Hepatocyte (in vitro differentiated cells): ENCODE measurements around the gene COL13A1. TPM values are rescaled to one million over a fixed set of nuclear protein-coding genes. Genes with fewer than 3 reads are reported as not detected.

Source experiments
- DNase-seq: peaks from one replicate; pipeline ENCODE4 v3.0.0-alpha.2; 2016; ENCODE audit warnings: low spot score
- H2AFZ ChIP-seq: fragments of 200-600 bp; sonication (generic); 2 replicates; pipeline ENCODE4 v1.6.0; 2016; ENCODE audit warnings: antibody characterized with exemption, mild to moderate bottlenecking
- H3K27ac ChIP-seq: fragments of 200-600 bp; sonication (generic); 2 replicates; pipeline ENCODE4 v1.5.1; 2016; ENCODE audit warnings: mild to moderate bottlenecking
- H3K27me3 ChIP-seq: fragments of 200-600 bp; sonication (generic); 2 replicates; pipeline ENCODE4 v1.6.1; 2016
- H3K36me3 ChIP-seq: fragments of 200-600 bp; sonication (generic); replicated peaks from 2 replicates; pipeline ENCODE4 v1.5.1; 2016; ENCODE audit warnings: low read depth; ENCODE audit not compliant: insufficient read depth
- H3K4me1 ChIP-seq: fragments of 200-600 bp; sonication (generic); 2 replicates; pipeline ENCODE4 v1.5.1; 2016; ENCODE audit warnings: mild to moderate bottlenecking, moderate library complexity; ENCODE audit not compliant: insufficient read depth
- H3K4me2 ChIP-seq: fragments of 200-600 bp; sonication (generic); 2 replicates; pipeline ENCODE4 v1.6.0; 2016
- H3K4me3 ChIP-seq: fragments of 200-600 bp; sonication (generic); 2 replicates; pipeline ENCODE4 v1.5.1; 2016; ENCODE audit warnings: mild to moderate bottlenecking
- H3K79me2 ChIP-seq: fragments of 200-600 bp; sonication (generic); 2 replicates; pipeline ENCODE4 v1.6.0; 2017; ENCODE audit warnings: mild to moderate bottlenecking
- H3K9me2 ChIP-seq: fragments of 200-600 bp; sonication (generic); replicated peaks from 2 replicates; pipeline ENCODE4 v1.6.0; 2017; ENCODE audit warnings: mild to moderate bottlenecking; ENCODE audit not compliant: insufficient read depth
- H3K9me3 ChIP-seq: fragments of 200-600 bp; sonication (generic); 2 replicates; pipeline ENCODE4 v1.5.1; 2016; ENCODE audit warnings: low read depth, mild to moderate bottlenecking
- H4K20me1 ChIP-seq: fragments of 200-600 bp; sonication (generic); 2 replicates; pipeline ENCODE4 v1.6.0; 2016; ENCODE audit warnings: mild to moderate bottlenecking; ENCODE audit not compliant: insufficient read depth, poor library complexity, severe bottlenecking
- EZH2 ChIP-seq: fragments of 200-600 bp; sonication (generic); IDR thresholded peaks from 2 replicates; pipeline ENCODE4 v1.6.1; 2016; ENCODE audit warnings: antibody characterized with exemption, mild to moderate bottlenecking, borderline replicate concordance
- EZH2phosphoT487 ChIP-seq: fragments of 200-600 bp; sonication (generic); IDR thresholded peaks from one replicate; pipeline ENCODE4 v1.6.1; 2018; ENCODE audit warnings: antibody characterized with exemption, mild to moderate bottlenecking, low read depth, moderate library complexity; ENCODE audit not compliant: unreplicated experiment, severe bottlenecking
- WGBS: methylation state at CpG from one replicate; pipeline ENCODE4 v1.1.6; 2016; ENCODE audit warnings: low lambda C conversion rate; ENCODE audit errors: missing lambda C conversion rate; 5-methylcytosine and 5-hydroxymethylcytosine counted together
- polyA plus RNA-seq: library from polyadenylated mRNA; unstranded; fragments of >200 nt; fragmentation: Nextera tagmentation; extraction: Ambion mirVana; gene quantifications from 2 replicates; pipeline ENCODE4 v1.2.1, GENCODE V29; 2016
- total RNA-seq: library from RNA; depleted of rRNA; stranded (reverse); fragments of >200 nt; gene quantifications from 2 replicates; pipeline ENCODE4 v1.2.3, GENCODE V29; 2014
- TF ChIP-seq, protein P1 (sequence below): fragments of 200-600 bp; sonication (generic); IDR thresholded peaks from 2 replicates; pipeline ENCODE4 v1.5.1; 2016; ENCODE audit warnings: antibody characterized with exemption, mild to moderate bottlenecking; ENCODE audit not compliant: poor library complexity

Gene COL13A1
- total and polyA plus RNA-seq, 2 experiments from 2014 or later = 4.5 to 8.5 TPM

DNA sequence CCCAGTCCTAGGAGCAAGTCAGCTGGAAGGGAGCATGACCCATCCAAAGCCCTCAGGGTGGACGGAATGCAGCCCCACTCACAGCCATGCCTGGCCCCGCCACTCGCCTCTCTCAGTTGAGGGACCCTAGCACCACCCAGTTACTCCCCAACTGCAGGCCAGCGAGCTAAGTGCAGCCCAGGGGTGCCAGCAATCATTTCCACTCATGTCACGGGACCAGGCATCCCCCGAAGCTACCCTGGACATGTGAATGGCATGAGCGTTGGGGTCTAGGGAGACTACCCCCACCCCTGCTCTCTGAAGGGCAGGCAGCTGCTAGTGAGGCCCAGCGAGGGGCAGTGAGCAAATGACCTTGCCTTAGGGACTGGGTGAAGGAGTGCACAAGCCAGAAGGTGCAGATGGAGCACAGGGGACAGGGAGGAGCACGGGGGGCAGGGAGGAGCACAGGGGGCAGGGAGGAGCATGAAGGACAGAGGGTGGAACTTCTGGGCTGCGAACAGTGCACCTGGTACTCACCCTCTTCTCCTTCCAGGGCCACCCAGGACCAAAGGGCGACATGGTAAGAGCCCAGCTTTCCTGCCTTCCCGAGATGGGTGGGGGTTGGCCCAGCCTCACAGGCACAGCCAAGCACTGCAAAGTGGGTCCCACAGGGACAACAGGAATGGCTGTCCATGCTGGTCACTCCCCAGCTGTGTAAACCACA, 87.3 kb downstream of the COL13A1 start:
- no peak for DNase-seq
- Histone ChIP-seq H3K27ac (no peak overlapping the region), H3K9me2 (no peaks in the 10 kb centered on the region), H4K20me1 (no peaks in the 10 kb centered on the region), H3K4me1 (peaks cover 3% of the 10 kb centered on the region), H3K4me3 (no peak overlapping the region), H2AFZ (no peak overlapping the region), H3K36me3 (no peaks in the 10 kb centered on the region), H3K79me2 (no peaks in the 10 kb centered on the region), H3K4me2 (no peak overlapping the region), H3K27me3 (no peaks in the 10 kb centered on the region), H3K9me3 (no peaks in the 10 kb centered on the region)
- TF ChIP-seq EZH2 = no peak
- no peak for TF ChIP-seq EZH2phosphoT487
- TF ChIP-seq, protein P1, sequence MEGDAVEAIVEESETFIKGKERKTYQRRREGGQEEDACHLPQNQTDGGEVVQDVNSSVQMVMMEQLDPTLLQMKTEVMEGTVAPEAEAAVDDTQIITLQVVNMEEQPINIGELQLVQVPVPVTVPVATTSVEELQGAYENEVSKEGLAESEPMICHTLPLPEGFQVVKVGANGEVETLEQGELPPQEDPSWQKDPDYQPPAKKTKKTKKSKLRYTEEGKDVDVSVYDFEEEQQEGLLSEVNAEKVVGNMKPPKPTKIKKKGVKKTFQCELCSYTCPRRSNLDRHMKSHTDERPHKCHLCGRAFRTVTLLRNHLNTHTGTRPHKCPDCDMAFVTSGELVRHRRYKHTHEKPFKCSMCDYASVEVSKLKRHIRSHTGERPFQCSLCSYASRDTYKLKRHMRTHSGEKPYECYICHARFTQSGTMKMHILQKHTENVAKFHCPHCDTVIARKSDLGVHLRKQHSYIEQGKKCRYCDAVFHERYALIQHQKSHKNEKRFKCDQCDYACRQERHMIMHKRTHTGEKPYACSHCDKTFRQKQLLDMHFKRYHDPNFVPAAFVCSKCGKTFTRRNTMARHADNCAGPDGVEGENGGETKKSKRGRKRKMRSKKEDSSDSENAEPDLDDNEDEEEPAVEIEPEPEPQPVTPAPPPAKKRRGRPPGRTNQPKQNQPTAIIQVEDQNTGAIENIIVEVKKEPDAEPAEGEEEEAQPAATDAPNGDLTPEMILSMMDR = no peak
- 82% methylated on average over 12 of the region's 12 CpGs for WGBS

DNA sequence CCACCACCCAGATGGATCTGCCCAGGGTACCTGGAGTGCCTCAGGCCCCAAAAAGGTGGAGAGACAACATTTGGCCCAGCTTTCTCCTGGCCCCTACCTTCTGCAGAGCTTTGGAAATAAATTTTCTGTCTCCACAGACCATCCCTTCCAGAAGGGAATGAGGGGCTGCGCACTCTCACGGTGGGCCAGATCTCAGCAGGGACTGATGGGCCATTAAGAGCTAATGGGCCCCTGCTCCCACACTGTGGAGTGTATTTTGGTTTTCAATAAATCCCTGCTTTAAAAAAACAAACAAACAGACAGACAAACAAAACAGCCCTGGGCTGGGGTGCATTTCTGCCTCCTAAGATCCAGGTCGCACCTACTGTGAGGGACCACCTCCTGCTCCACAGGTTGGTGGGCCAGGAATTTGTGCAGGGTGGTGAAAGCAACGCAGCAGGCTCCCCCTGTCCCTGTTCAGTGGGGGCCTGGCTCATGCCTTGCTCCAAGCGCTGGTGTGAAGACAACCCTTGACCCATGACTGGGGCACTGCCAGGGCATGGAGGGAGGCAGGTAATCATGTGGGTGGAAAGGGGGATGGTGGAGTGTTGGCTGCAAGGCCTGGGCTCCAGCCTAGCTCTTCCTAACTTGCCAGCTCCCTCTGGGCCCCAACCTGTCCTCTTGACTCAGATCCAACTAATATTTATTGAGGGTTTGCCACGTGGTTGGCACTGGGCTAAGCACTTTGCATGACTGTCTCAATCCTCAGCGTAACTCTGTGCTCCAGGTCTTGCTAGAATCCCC, 88.5 kb downstream of the COL13A1 start:
- Histone ChIP-seq H3K9me3 (no peaks in the 10 kb centered on the region), H3K27me3 (no peaks in the 10 kb centered on the region), H4K20me1 (no peaks in the 10 kb centered on the region), H3K36me3 (no peaks in the 10 kb centered on the region), H3K4me2 (no peak overlapping the region), H3K4me3 (no peak overlapping the region), H3K9me2 (no peaks in the 10 kb centered on the region), H3K4me1 (peaks cover 3% of the 10 kb centered on the region), H2AFZ (no peak overlapping the region), H3K27ac (no peak overlapping the region), H3K79me2 (no peaks in the 10 kb centered on the region)
- no peak for DNase-seq
- 89% methylated on average over 7 of the region's 7 CpGs for WGBS
- TF ChIP-seq, protein P1 = no peak
- TF ChIP-seq EZH2phosphoT487 = no peak
- no peak for TF ChIP-seq EZH2

DNA sequence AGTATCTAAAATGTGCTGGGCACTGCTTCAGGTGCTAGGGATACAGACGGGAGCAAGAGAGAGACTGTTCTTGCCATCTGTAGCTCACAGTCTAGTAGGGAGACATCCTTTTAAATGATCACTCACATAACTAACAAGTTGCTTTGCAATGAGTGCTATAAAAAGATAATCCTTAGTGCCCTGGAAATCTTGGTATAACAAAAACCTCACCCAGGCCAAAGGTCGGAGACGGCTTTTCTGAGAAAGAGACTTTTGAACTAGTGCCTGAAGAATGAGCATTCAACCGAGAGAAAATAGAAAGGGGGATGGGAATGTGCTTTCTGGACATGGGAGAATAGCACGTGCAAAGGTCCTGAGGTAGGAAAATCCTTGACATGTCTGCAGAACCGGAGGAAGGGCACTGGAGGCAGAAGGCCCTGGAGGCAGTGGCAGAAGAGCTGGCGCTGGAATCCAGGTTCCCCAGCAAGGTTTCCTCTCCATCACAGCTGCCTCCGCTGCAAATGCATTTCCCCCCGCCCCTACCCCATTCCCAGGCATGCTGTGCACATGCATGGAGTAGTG, 89.4 kb downstream of the COL13A1 start:
- H3K27me3 ChIP-seq = no peaks in the 10 kb centered on the region
- no peak overlapping the region for H3K4me3 ChIP-seq
- H3K36me3 ChIP-seq = no peaks in the 10 kb centered on the region
- H3K9me2 ChIP-seq = no peaks in the 10 kb centered on the region
- no peaks in the 10 kb centered on the region for H4K20me1 ChIP-seq
- no peaks in the 10 kb centered on the region for H3K9me3 ChIP-seq
- 85% methylated on average over 9 of the region's 9 CpGs for WGBS
- no peaks in the 10 kb centered on the region for H3K79me2 ChIP-seq
- no peak overlapping the region for H2AFZ ChIP-seq
- no peak for DNase-seq
- peaks cover 3% of the 10 kb centered on the region for H3K4me1 ChIP-seq
- no peak overlapping the region for H3K4me2 ChIP-seq
- TF ChIP-seq EZH2 (no peak), EZH2phosphoT487 (no peak)
- TF ChIP-seq, protein P1 = no peak
- H3K27ac ChIP-seq = no peak overlapping the region
